GM18520 (cell line): ENCODE measurements around the gene DCHS1.

ENCODE experiments used
- ATAC-seq: cut with Tn5 transposase; IDR thresholded peaks from one replicate; pipeline ENCODE4 v1.9.1; 2021; ENCODE audit not compliant: unreplicated experiment

DCHS1 gene

DNA sequence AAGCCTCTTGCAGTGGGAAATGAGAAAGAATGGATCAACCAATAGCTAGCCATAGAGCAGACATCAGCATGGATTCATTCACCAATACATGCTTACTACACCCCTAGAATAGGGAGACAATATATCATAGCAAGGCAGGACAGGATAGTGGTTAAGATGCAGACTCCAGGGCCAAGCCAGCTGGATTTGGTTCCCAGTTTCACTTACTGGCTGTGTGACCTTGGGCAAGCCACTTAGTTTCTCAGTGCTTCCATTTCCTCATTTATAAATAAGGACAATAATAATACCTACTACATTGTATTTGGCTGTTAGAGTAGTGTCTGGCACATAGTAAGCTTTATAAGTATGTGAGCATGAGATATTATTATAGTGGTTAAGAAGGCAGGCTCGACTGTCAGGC, 7.1 kb downstream of the DCHS1 start:
- ATAC-seq: no peak

- no peak for ATAC-seq
These were observed 7.8 kb downstream of the DCHS1 start for GRCh38 chr11:6647836-6648235.

DNA sequence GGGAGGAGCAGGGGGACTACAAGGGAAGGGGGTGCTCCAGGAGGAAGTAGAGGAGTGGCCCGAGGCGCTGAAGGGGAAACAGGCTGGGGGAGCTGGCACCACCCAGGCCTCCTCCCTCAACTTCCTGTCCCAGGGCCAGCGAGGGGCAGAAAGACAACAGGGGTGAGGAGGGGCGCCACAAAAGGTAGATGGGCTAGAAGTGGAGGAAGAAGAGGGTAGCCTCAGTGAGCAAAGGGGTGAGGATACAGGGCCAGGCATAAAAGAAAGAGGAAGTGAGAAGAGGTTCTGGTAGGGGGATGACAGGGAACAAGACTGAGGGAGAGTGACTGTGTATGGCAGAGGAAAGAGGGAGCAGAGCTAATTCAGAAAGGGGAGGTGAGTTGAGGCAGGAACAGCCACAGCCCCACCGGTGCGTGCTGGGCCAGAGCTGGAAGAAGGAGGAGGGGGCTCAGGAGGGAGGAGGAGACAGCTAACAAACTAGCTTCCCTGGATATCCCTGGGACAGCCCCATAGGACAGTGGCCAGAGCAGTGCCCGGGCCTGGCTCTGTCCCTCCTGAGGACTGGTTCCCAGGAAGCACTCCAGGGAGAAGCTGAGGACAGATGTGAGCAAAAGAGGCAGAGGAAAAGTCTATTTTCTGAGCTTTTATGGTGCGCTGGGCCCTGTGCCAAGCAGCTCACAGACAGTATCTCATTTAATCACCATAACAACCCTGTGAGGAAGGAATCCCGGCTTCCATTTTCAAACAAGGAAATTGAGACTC, 8.5 kb downstream of the DCHS1 start:
- peak; percentile 67 for ATAC-seq

DNA sequence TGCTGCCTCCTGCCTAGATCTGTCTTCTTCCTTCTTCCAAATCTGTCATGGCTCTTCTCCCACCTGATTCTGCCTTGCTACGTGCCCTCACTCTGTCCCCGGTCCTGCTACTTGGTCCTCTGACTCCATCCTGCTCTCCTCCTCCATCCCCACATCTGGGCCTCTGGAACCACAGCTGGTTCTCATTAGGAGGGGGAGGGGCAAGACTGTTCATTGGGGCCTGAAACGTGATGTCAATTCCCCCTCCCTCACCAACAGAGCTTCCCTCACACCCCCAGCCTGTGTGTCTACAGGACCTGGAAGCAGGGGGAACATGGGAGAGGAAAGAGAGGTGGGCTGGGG, 9.1 kb downstream of the DCHS1 start:
- ATAC-seq: no peak

DNA sequence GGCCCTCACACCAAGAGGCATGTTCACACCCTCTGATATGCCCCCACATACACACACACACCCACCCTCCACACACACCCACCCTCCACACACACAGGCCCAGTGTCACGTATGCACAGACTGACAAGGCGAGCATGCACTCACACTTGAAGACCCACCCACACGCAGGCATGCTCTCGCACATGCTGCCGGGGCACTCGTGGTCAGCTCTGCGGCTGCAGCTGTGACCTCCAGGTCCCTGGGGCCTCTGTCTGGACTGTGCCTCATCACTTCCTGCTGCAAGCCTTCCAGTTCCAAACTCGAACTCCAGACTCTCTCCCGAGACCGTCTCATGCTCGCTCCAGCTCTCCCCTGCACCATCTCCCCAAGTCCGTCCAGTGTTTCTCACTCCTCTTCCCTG, 9.5 kb downstream of the DCHS1 start:
- no peak for ATAC-seq

DNA sequence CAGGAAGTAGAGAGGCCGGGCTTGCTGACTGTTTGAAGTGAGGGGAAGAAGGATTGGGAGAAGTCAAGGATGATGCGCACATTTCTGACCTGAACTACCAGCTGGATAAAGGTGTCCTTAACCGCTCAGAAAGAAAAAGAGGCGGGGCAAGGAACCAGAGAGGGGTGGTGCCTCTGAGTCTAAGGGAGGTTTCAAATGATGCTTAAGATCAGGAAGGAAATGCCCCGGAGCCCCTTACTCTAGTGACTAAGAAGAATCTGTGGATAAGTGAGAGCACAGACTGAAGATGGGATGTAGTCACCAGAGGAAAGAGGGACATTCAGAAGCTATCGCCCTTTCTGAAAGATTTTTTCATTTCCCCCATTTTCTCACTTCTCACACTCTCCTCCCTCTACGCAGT, 12.7 kb downstream of the DCHS1 start:
- ATAC-seq: no peak

DNA sequence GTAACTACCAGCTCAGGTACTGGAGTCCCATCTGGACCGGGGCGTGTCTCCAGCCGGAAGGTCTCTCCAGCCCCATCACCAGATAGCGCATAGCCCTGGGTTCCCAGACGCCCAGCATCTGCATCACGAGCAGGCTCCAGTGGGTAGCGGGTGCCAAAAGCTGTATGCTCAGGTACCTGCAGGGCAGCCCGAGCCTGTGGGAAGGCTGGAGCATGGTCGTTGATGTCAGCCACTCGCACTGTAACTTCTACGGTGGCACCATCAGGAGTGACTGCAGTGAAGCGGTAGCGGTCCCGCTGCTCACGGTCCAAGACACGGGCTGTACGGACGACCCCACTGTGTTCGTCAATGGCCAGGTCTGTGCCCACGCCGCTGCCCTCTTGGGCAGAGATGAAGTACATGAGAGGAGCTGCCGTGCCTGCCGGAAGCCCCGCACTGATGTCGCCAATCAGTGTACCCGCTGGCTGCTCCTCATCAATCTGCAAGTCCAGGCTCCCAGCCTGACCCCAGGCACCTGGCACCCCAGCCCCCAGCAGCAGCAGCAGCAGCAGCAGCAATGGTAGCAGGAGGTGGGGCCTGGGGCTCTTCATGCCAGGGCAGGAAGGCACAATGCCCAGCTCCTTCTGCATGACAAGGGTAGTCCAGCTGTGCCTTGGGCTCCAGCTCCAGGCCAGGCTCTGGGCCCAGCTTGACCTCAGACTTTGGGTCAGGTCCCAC, 14.5 kb downstream of the DCHS1 start:
- no peak for ATAC-seq

DNA sequence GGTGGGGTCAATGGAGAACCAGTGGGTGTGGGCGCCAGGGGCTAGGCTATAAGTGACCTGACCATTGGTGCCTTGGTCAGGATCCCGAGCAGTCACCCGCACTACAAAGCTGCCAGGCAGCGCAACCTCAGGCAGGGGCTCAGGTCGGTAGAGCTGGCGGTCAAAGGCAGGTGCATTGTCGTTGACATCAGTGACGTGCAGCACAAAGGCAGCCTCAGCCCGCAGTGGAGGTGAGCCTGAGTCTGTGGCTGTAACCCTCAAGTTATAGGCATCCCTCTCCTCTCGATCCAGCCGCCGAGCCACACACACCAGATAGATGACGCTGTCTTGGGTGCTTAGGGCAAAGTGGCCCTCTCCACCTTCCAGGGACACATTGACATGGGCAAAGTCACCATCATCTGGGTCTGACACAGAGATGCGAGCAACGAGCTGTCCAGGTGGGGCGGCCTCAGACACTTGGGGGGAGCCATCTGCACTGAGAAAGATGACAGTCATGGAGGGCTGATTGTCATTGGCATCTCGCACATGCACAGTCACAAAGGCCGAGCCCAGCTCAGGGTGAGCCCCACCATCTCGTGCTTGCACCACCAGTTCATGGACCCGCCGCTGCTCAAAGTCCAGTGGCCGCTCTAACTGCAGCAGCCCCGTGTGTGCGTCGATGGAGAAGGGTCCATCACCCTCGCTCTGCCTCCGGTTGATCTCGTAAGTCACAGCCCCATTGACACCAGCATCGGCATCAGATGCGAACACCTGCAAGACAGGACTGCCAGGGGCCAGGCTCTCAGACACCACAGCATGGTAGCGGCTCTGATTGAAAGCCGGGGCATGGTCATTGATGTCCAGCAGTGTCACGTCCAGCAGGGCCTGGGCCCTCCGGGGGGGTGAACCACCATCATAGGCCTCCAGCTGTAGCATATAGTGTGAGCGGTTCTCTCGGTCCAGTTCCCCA, 15.3 kb downstream of the DCHS1 start:
- ATAC-seq: no peak

GRCh38 chr11:6638429-6638828, 17.2 kb downstream of the DCHS1 start:
- no peak for ATAC-seq

GRCh38 chr11:6637871-6638270, 17.7 kb downstream of the DCHS1 start:
- no peak for ATAC-seq

DNA sequence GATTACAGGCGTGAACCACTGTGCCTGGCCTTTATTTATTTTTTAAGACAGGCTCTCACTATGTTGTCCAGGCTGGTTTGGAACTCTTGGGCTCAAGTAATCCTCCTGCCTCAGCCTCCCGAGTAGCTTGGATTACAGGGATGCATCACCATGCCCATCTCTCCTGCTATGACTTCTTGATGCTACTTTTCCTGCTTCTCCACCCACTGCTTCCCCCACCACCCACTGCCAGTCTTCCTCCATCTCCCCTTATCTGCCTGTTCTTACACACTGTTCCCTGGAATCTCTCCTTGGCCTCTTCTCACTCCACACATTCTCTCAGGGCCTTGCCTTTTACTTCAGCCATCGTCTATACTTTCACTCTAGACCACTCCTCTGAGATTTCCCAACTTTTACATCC, 19.1 kb downstream of the DCHS1 start:
- no peak for ATAC-seq

GRCh38 chr11:6635082-6635932, 20.3 kb downstream of the DCHS1 start:
- ATAC-seq: no peak

DNA sequence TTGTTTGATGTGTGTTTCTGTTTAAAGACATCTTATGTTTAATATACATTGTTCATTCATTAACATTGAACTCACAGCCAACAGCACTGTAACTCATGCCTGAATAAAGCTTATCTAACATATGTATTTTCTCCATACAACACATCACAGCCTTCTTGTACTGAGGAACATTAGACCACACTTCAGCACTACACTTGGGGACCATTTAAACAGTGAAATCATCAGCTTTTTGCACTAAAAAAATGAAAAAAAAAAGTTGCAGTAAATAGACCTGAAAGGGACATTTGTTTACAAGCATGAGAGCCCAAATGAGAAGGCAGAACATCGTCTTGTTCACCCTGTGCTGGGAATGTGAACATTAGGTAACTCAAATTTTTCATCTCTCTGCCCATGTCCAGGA, 21.1 kb downstream of the DCHS1 start:
- no peak for ATAC-seq

GRCh38 chr11:6633422-6634408, 21.9 kb downstream of the DCHS1 start:
- no peak for ATAC-seq

DNA sequence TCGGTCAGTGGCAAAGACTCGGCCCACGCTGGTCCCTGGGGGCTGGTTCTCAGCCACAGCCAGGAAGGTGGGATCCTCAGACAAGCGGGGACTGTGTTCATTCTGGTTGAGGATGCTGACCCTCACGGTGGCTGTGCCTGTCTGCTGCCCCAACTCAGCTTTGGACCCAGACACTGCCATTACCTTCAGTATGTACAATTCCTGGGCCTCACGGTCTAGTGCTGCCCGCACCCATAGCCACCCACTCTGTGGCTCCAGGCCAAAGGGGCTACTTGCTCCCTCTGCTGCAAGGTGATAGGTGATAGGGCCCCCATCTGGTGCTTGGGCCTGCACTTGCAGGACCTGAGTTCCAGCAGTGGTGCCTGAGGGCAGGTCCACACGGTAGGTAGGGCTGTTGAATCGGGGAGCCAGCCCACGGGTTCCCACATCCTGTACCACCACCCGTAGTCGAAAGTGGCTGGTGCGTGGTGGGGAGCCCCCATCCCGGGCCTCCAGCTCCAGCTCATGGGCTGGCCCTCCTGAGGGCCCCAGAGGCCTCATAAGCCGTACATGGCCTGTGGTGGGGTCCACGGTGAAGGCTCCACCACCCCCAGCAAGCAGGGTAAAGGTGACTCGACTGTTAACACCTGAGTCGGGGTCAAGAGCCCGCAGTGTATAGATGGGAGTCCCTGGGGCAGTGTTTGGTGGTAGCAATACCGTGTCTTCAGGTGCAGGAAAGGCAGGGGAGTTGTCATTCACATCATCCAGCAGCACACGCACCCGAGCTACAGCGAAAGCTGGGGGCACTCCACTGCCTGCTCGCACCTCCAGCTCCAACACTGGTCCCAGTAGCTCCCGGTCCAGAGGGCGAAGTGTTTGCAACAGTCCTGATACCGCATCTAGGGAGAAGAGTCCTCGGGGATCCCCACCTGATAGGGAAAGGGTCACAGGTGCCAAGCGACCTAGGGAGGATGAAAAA, 23.2 kb downstream of the DCHS1 start:
- no peak for ATAC-seq

DNA sequence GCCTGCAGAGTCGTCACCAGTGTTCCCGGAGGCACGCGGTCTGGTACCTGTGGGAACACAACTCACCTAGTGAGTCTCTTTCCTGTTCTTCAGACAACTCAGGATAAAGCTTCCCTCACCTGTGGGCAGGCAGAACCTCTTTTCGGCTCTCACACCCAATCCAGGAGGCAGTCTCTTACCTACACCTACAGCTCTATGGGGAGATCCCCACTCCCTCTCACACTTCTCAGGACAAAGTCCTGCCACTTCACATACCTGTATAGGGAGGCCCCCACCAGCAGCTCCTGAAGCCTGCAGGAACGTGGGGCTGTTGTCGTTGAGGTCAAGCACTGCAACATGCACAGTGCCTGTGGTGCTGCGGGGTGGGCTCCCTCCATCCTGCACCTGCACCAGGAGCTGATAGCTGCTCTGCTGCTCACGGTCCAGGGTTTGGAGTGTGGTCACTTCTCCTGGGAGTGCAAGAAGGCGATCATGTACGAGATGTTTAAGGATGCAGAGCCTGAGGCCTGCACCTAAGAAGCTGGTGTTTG, 24.2 kb downstream of the DCHS1 start:
- no peak for ATAC-seq

GRCh38 chr11:6630632-6631291, 24.8 kb downstream of the DCHS1 start:
- ATAC-seq: no peak
